ENCODE data around the gene DMTF1. TPM values are rescaled to one million over a fixed set of nuclear protein-coding genes. Genes with fewer than 3 reads are reported as not detected.

The DMTF1 gene
- total and polyA plus RNA-seq, 10 of the 15 experiments (the other 5 are each of a cell fraction or from before 2014, with no cell fraction given): 24.3 to 191 (median 72.0) TPM

DNA sequence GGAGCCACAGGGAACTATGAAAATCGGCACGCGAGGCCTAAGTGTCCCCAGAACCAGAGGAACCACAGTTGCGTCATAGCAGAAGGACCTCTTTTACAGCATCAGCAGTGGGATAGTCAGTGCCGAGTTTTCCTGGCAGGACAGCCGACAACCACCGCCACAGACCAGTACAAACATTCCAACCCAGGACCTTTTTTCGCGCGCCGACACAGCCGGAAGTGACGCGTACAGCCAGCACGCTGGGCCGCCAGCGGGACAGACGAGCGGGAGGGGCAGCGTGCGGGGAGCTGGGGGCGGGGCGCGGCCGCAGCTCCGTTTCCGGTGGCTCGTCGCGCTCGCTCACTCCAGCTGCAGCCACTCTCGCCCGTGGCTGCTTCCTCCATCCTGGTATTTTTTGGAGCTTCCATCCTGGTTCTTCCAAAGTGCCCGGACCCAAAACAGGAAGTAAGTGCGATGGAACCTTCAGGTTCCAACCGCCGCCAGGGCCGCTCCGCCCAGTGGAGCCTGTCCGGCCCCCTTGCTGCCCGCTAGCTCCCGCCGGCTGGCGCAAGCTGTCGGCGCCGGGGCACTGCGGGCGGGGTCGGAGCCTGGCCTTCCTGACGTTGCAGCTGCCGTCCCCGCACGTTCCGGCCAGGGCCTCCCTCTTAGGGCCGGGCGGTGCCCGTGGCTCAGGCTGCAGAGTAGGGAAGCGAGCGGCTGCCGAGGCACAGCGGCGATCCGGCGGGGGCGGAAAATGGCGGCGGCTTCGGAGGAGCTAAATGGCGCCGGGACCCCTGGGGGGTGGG, at the start of gene DMTF1 (continued):
- TF ChIP-seq, protein P1, sequence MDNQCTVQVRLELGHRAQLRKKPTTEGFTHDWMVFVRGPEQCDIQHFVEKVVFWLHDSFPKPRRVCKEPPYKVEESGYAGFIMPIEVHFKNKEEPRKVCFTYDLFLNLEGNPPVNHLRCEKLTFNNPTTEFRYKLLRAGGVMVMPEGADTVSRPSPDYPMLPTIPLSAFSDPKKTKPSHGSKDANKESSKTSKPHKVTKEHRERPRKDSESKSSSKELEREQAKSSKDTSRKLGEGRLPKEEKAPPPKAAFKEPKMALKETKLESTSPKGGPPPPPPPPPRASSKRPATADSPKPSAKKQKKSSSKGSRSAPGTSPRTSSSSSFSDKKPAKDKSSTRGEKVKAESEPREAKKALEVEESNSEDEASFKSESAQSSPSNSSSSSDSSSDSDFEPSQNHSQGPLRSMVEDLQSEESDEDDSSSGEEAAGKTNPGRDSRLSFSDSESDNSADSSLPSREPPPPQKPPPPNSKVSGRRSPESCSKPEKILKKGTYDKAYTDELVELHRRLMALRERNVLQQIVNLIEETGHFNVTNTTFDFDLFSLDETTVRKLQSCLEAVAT (IDR thresholded peaks at IDR 0.05): peak; percentile 75
- TF ChIP-seq BCL11A (IDR thresholded peaks at IDR 0.05; ENCODE audit: low read depth, low read length): no peak
- peak; percentile 64; the same call in 1 of the 2 replicates for TF ChIP-seq CBX5 (IDR thresholded peaks at IDR 0.05; ENCODE audit: low read depth)
- TF ChIP-seq SREBF2 (IDR thresholded peaks at IDR 0.05; ENCODE audit: low read length): peak; percentile 68
- TF ChIP-seq DPF2 (IDR thresholded peaks at IDR 0.05): peak; percentile 75
- TF ChIP-seq, protein P2, sequence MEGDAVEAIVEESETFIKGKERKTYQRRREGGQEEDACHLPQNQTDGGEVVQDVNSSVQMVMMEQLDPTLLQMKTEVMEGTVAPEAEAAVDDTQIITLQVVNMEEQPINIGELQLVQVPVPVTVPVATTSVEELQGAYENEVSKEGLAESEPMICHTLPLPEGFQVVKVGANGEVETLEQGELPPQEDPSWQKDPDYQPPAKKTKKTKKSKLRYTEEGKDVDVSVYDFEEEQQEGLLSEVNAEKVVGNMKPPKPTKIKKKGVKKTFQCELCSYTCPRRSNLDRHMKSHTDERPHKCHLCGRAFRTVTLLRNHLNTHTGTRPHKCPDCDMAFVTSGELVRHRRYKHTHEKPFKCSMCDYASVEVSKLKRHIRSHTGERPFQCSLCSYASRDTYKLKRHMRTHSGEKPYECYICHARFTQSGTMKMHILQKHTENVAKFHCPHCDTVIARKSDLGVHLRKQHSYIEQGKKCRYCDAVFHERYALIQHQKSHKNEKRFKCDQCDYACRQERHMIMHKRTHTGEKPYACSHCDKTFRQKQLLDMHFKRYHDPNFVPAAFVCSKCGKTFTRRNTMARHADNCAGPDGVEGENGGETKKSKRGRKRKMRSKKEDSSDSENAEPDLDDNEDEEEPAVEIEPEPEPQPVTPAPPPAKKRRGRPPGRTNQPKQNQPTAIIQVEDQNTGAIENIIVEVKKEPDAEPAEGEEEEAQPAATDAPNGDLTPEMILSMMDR (IDR thresholded peaks at IDR 0.05 in 2 of 3, conservative IDR thresholded peaks at IDR 0.05 in 1 of 3; ENCODE audit: control insufficient read depth in 2 of 3, extremely low read depth in 1 of 3, insufficient read depth in 1 of 3, low read depth in 3 of 3, low read length in 3 of 3): no peak
- no peak for TF ChIP-seq RBBP5 (conservative IDR thresholded peaks at IDR 0.05)
- TF ChIP-seq EGR1 (IDR thresholded peaks at IDR 0.05; ENCODE audit: borderline replicate concordance in 1 of 2, low read depth in 2 of 2, low read length in 2 of 2): peak in 1 of 2 experiments; percentile 60; a peak in 1 of 3 replicates
- TF ChIP-seq SUPT20H (IDR thresholded peaks at IDR 0.05; ENCODE audit: borderline replicate concordance, control insufficient read depth, low read depth, low read length): no peak
- TF ChIP-seq CREB1 (IDR thresholded peaks at IDR 0.05; ENCODE audit: low read depth): peak; percentile 93
- TF ChIP-seq NBN (IDR thresholded peaks at IDR 0.05): peak; percentile 90
- TF ChIP-seq, protein P3, sequence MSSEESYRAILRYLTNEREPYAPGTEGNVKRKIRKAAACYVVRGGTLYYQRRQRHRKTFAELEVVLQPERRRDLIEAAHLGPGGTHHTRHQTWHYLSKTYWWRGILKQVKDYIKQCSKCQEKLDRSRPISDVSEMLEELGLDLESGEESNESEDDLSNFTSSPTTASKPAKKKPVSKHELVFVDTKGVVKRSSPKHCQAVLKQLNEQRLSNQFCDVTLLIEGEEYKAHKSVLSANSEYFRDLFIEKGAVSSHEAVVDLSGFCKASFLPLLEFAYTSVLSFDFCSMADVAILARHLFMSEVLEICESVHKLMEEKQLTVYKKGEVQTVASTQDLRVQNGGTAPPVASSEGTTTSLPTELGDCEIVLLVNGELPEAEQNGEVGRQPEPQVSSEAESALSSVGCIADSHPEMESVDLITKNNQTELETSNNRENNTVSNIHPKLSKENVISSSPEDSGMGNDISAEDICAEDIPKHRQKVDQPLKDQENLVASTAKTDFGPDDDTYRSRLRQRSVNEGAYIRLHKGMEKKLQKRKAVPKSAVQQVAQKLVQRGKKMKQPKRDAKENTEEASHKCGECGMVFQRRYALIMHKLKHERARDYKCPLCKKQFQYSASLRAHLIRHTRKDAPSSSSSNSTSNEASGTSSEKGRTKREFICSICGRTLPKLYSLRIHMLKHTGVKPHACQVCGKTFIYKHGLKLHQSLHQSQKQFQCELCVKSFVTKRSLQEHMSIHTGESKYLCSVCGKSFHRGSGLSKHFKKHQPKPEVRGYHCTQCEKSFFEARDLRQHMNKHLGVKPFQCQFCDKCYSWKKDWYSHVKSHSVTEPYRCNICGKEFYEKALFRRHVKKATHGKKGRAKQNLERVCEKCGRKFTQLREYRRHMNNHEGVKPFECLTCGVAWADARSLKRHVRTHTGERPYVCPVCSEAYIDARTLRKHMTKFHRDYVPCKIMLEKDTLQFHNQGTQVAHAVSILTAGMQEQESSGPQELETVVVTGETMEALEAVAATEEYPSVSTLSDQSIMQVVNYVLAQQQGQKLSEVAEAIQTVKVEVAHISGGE (CRISPR knock-in tag; IDR thresholded peaks at IDR 0.05): no peak
- TF ChIP-seq, protein P4, sequence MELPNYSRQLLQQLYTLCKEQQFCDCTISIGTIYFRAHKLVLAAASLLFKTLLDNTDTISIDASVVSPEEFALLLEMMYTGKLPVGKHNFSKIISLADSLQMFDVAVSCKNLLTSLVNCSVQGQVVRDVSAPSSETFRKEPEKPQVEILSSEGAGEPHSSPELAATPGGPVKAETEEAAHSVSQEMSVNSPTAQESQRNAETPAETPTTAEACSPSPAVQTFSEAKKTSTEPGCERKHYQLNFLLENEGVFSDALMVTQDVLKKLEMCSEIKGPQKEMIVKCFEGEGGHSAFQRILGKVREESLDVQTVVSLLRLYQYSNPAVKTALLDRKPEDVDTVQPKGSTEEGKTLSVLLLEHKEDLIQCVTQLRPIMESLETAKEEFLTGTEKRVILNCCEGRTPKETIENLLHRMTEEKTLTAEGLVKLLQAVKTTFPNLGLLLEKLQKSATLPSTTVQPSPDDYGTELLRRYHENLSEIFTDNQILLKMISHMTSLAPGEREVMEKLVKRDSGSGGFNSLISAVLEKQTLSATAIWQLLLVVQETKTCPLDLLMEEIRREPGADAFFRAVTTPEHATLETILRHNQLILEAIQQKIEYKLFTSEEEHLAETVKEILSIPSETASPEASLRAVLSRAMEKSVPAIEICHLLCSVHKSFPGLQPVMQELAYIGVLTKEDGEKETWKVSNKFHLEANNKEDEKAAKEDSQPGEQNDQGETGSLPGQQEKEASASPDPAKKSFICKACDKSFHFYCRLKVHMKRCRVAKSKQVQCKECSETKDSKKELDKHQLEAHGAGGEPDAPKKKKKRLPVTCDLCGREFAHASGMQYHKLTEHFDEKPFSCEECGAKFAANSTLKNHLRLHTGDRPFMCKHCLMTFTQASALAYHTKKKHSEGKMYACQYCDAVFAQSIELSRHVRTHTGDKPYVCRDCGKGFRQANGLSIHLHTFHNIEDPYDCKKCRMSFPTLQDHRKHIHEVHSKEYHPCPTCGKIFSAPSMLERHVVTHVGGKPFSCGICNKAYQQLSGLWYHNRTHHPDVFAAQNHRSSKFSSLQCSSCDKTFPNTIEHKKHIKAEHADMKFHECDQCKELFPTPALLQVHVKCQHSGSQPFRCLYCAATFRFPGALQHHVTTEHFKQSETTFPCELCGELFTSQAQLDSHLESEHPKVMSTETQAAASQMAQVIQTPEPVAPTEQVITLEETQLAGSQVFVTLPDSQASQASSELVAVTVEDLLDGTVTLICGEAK (IDR thresholded peaks at IDR 0.05; ENCODE audit: borderline replicate concordance): peak; percentile 85
- no peak for TF ChIP-seq ZSCAN29 (IDR thresholded peaks at IDR 0.05)
- TF ChIP-seq NFXL1 (IDR thresholded peaks at IDR 0.05; ENCODE audit: borderline replicate concordance): no peak
- peak; percentile 95 for TF ChIP-seq PML (IDR thresholded peaks at IDR 0.05; ENCODE audit: low read length)
- 0 out of 2 replicates have a peak, but pooled peaks have one; percentile 43 for TF ChIP-seq HDGF (IDR thresholded peaks at IDR 0.05)
- no peak for TF ChIP-seq FOXK2 (IDR thresholded peaks at IDR 0.05)
- TF ChIP-seq IKZF1 (conservative IDR thresholded peaks at IDR 0.05): peak; percentile 97
- peak; percentile 75 for TF ChIP-seq BACH1 (IDR thresholded peaks at IDR 0.05; ENCODE audit: borderline replicate concordance)

Data from GM12878 (cell line).